ENCODE measurements around the gene SLC35G6. TPM values are rescaled to one million over a fixed set of nuclear protein-coding genes. Genes with fewer than 3 reads are reported as not detected.

The SLC35G6 gene
- total and polyA plus RNA-seq, 2 of the 13 experiments (the other 11 are each of a cell fraction or from before 2014, with no cell fraction given), result 0.07 TPM; not detected in 1

DNA sequence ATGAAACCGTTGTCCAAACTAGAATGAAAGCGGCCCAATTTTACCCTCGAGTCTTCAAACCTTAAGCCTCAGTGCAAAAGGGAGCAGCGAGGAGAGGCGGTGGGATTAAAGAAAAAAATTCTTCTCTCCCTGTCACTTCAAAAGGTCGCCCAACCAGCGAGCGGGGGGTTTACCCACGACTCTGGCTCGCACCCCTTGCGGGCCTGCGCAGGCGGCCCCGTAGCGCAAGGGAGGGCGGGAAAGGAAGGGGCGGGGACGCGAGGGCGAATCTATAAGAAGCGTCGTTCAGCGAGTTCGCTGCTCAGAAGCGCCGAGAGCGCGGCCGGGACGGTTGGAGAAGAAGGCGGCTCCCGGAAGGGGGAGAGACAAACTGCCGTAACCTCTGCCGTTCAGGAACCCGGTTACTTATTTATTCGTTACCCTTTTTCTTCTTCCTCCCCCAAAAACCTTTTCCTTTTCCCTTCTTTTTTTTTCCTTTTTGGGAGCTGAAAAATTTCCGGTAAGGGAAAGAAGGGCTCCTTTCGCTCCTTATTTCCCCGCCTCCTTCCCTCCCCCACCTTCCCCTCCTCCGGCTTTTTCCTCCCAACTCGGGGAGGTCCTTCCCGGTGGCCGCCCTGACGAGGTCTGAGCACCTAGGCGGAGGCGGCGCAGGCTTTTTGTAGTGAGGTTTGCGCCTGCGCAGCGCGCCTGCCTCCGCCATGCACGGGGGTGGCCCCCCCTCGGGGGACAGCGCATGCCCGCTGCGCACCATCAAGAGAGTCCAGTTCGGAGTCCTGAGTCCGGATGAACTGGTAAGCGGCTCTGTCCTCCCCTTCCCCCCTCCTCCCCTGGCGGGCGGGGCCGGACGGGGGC lies 3.0 kb downstream of the SLC35G6 start, which contains the start of gene POLR2A (continued):
- TF ChIP-seq, protein P1, sequence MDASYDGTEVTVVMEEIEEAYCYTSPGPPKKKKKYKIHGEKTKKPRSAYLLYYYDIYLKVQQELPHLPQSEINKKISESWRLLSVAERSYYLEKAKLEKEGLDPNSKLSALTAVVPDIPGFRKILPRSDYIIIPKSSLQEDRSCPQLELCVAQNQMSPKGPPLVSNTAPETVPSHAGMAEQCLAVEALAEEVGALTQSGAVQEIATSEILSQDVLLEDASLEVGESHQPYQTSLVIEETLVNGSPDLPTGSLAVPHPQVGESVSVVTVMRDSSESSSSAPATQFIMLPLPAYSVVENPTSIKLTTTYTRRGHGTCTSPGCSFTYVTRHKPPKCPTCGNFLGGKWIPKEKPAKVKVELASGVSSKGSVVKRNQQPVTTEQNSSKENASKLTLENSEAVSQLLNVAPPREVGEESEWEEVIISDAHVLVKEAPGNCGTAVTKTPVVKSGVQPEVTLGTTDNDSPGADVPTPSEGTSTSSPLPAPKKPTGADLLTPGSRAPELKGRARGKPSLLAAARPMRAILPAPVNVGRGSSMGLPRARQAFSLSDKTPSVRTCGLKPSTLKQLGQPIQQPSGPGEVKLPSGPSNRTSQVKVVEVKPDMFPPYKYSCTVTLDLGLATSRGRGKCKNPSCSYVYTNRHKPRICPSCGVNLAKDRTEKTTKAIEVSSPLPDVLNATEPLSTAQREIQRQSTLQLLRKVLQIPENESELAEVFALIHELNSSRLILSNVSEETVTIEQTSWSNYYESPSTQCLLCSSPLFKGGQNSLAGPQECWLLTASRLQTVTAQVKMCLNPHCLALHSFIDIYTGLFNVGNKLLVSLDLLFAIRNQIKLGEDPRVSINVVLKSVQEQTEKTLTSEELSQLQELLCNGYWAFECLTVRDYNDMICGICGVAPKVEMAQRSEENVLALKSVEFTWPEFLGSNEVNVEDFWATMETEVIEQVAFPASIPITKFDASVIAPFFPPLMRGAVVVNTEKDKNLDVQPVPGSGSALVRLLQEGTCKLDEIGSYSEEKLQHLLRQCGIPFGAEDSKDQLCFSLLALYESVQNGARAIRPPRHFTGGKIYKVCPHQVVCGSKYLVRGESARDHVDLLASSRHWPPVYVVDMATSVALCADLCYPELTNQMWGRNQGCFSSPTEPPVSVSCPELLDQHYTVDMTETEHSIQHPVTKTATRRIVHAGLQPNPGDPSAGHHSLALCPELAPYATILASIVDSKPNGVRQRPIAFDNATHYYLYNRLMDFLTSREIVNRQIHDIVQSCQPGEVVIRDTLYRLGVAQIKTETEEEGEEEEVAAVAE (CRISPR knock-in tag; IDR thresholded peaks at IDR 0.05; ENCODE audit: borderline replicate concordance), result peak; percentile 66
- no peak; the same call in 1 of the 2 replicates for TF ChIP-seq ZNF724P (CRISPR knock-in tag; IDR thresholded peaks at IDR 0.05; ENCODE audit: borderline replicate concordance)
- TF ChIP-seq, protein P2, sequence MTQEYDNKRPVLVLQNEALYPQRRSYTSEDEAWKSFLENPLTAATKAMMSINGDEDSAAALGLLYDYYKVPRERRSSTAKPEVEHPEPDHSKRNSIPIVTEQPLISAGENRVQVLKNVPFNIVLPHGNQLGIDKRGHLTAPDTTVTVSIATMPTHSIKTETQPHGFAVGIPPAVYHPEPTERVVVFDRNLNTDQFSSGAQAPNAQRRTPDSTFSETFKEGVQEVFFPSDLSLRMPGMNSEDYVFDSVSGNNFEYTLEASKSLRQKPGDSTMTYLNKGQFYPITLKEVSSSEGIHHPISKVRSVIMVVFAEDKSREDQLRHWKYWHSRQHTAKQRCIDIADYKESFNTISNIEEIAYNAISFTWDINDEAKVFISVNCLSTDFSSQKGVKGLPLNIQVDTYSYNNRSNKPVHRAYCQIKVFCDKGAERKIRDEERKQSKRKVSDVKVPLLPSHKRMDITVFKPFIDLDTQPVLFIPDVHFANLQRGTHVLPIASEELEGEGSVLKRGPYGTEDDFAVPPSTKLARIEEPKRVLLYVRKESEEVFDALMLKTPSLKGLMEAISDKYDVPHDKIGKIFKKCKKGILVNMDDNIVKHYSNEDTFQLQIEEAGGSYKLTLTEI (CRISPR knock-in tag; conservative IDR thresholded peaks at IDR 0.05), result no peak
- no peak for TF ChIP-seq ZFP62 (CRISPR knock-in tag; IDR thresholded peaks at IDR 0.05)
- no peak for TF ChIP-seq ARNT (IDR thresholded peaks at IDR 0.05)
- no peak for TF ChIP-seq TARDBP (CRISPR knock-in tag; IDR thresholded peaks at IDR 0.05)
- no peak; the same call in 1 of the 2 replicates for TF ChIP-seq FLYWCH1 (CRISPR knock-in tag; IDR thresholded peaks at IDR 0.05)
- peak; percentile 79; the same call in 1 of the 2 replicates for TF ChIP-seq CCDC6 (CRISPR knock-in tag; IDR thresholded peaks at IDR 0.05)
- TF ChIP-seq, protein P3, sequence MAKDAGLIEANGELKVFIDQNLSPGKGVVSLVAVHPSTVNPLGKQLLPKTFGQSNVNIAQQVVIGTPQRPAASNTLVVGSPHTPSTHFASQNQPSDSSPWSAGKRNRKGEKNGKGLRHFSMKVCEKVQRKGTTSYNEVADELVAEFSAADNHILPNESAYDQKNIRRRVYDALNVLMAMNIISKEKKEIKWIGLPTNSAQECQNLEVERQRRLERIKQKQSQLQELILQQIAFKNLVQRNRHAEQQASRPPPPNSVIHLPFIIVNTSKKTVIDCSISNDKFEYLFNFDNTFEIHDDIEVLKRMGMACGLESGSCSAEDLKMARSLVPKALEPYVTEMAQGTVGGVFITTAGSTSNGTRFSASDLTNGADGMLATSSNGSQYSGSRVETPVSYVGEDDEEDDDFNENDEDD (CRISPR knock-in tag; IDR thresholded peaks at IDR 0.05; ENCODE audit: borderline replicate concordance), result peak; percentile 94
- TF ChIP-seq MBD4 (IDR thresholded peaks at IDR 0.05; ENCODE audit: borderline replicate concordance, low read length), result no peak
- TF ChIP-seq, protein P4, sequence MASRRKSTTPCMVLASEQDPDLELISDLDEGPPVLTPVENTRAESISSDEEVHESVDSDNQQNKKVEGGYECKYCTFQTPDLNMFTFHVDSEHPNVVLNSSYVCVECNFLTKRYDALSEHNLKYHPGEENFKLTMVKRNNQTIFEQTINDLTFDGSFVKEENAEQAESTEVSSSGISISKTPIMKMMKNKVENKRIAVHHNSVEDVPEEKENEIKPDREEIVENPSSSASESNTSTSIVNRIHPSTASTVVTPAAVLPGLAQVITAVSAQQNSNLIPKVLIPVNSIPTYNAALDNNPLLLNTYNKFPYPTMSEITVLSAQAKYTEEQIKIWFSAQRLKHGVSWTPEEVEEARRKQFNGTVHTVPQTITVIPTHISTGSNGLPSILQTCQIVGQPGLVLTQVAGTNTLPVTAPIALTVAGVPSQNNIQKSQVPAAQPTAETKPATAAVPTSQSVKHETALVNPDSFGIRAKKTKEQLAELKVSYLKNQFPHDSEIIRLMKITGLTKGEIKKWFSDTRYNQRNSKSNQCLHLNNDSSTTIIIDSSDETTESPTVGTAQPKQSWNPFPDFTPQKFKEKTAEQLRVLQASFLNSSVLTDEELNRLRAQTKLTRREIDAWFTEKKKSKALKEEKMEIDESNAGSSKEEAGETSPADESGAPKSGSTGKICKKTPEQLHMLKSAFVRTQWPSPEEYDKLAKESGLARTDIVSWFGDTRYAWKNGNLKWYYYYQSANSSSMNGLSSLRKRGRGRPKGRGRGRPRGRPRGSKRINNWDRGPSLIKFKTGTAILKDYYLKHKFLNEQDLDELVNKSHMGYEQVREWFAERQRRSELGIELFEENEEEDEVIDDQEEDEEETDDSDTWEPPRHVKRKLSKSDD (CRISPR knock-in tag; IDR thresholded peaks at IDR 0.05; ENCODE audit: low read depth), result peak; percentile 79; the same call in 1 of the 2 replicates
- 0 out of 2 replicates have a peak, but pooled peaks have one; percentile 27 for TF ChIP-seq NBN (conservative IDR thresholded peaks at IDR 0.05)
- TF ChIP-seq ZNF773 (CRISPR knock-in tag; IDR thresholded peaks at IDR 0.05; ENCODE audit: borderline replicate concordance), result no peak; the same call in 1 of the 2 replicates
- TF ChIP-seq, protein P5, sequence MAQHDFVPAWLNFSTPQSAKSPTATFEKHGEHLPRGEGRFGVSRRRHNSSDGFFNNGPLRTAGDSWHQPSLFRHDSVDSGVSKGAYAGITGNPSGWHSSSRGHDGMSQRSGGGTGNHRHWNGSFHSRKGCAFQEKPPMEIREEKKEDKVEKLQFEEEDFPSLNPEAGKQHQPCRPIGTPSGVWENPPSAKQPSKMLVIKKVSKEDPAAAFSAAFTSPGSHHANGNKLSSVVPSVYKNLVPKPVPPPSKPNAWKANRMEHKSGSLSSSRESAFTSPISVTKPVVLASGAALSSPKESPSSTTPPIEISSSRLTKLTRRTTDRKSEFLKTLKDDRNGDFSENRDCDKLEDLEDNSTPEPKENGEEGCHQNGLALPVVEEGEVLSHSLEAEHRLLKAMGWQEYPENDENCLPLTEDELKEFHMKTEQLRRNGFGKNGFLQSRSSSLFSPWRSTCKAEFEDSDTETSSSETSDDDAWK (CRISPR knock-in tag; IDR thresholded peaks at IDR 0.05), result no peak
- TF ChIP-seq FIP1L1 (IDR thresholded peaks at IDR 0.05; ENCODE audit: borderline replicate concordance, insufficient read depth, low read depth, low read length), result peak; percentile 90; the same call in 1 of the 2 replicates
- 0 out of 2 replicates have a peak, but pooled peaks have one; percentile 19 for TF ChIP-seq HMG20B (CRISPR knock-in tag; conservative IDR thresholded peaks at IDR 0.05)
- TF ChIP-seq KDM6A (CRISPR knock-in tag; IDR thresholded peaks at IDR 0.05; ENCODE audit: low read depth), result peak; percentile 29; the same call in 1 of the 2 replicates

Data from HepG2 (cell line).